Stomach (tissue), 4 donors: ENCODE measurements around the gene RCCD1.

Source experiments
- POLR2A ChIP-seq, 4 donors: fragments of 450-650 bp; IDR thresholded peaks; one replicate each; pipeline ENCODE4 v1.6.1; 2016; ENCODE audit warnings: antibody characterized with exemption in 4 of 4, control low read depth in 2 of 4, mild to moderate bottlenecking in 1 of 4, moderate library complexity in 1 of 4
- POLR2AphosphoS5 ChIP-seq, 3 donors: sonication (generic); formaldehyde crosslinking; IDR thresholded peaks; one replicate each; pipeline ENCODE4 v1.6.1; 2016; ENCODE audit warnings: antibody characterized with exemption in 3 of 3
- TF ChIP-seq, protein P1 (sequence below), 7 experiments: fragments of 450-650 bp in 4 of 7; fragments of 200-600 bp in 3 of 7; sonication (generic) in 3 of 7; IDR thresholded peaks; one replicate each; pipeline ENCODE4 v1.5.1; 2016 to 2019; ENCODE audit warnings: antibody characterized with exemption in 7 of 7, control low read depth in 2 of 7, mild to moderate bottlenecking in 1 of 7

DNA sequence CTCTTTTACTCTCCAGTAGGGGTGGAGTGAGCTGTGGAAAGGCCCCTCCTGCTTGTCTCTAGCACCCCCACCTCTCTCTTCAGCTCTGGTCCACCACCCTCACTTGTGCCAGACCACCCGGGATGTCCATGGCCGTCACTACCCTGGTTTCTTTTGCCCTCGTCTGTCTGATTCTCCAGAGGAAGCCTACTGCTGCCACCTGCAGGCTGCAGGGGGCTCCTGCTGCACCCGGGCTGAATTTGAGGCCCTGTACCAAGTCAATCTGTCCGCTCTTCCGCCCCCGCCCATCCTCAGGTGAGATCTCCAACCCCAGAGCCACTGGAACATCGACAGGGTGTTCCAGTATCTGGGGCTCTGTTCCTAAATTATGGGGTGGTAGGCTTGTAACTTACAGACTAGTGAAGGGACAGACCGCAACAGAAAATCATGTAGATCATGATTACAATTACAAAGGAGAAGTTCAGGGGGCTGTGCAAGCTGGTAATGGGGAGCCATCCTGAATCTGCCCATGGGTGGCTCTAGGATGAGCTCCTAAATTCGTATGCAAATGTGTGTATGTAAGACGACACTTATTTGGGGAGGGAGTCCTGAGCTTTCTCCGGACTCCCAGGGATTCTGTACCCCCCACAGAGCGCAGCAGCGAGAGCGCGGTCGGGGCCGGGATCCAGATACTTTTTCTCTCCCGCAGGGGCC is 20.3 kb upstream of the RCCD1 start:
- TF ChIP-seq, protein P1, sequence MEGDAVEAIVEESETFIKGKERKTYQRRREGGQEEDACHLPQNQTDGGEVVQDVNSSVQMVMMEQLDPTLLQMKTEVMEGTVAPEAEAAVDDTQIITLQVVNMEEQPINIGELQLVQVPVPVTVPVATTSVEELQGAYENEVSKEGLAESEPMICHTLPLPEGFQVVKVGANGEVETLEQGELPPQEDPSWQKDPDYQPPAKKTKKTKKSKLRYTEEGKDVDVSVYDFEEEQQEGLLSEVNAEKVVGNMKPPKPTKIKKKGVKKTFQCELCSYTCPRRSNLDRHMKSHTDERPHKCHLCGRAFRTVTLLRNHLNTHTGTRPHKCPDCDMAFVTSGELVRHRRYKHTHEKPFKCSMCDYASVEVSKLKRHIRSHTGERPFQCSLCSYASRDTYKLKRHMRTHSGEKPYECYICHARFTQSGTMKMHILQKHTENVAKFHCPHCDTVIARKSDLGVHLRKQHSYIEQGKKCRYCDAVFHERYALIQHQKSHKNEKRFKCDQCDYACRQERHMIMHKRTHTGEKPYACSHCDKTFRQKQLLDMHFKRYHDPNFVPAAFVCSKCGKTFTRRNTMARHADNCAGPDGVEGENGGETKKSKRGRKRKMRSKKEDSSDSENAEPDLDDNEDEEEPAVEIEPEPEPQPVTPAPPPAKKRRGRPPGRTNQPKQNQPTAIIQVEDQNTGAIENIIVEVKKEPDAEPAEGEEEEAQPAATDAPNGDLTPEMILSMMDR (IDR thresholded peaks at IDR 0.05), result peak in 5 of 7 experiments; percentile 76 to 91 (median 81)
- TF ChIP-seq POLR2A (IDR thresholded peaks at IDR 0.05) (no peak), POLR2AphosphoS5 (IDR thresholded peaks at IDR 0.05) (no peak)
